Stimulated activated CD8-positive, alpha-beta memory T cell treated with anti-CD3 and anti-CD28 coated beads, Interleukin-12 subunit alpha, Interleukin-12 subunit beta, amount 100 ng/mL, for 1 hour (primary cell): Measurements from ENCODE around the gene USP12.

Source experiments
- DNase-seq: peaks from one replicate; pipeline ENCODE4 v3.0.0-alpha.2; 2020; ENCODE audit warnings: low read depth

Gene USP12

DNA sequence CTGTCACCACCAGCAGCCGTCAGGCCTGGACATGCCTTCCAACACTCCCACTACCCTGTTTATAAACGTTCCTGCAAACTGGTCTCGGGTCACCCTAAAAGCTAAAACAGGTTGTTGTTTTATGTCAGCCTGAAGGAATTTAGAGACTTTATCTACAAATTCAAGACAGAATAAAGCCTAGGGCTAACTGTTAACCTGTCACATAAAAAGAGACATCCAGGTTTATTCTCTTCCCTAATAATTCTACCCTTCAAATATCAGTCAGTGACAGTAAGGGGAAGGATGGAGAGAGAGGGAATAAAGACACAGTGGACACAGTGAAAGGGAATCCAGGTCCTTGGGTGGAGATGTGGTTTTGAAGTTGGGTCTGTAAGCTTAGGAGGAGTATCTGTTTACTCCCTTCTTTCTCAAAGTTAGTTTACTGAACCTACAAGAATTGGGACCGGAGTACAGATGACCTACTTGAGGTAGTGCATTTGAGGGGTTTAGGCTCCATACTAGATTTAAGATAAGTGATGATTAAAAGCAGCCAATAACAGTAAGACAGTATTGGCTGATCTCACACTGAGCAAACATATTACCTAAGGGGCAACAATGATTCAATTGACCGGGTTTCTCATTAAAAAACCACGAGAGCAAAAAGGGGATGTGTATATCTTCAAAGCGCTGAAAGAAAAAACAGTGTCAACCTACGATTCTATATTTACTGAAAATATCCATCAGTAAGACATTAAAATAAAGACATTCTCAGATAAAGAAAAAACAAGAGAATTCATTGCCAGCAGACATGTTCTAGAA is 142.7 kb downstream of the USP12 start:
- DNase-seq: no peak

DNA sequence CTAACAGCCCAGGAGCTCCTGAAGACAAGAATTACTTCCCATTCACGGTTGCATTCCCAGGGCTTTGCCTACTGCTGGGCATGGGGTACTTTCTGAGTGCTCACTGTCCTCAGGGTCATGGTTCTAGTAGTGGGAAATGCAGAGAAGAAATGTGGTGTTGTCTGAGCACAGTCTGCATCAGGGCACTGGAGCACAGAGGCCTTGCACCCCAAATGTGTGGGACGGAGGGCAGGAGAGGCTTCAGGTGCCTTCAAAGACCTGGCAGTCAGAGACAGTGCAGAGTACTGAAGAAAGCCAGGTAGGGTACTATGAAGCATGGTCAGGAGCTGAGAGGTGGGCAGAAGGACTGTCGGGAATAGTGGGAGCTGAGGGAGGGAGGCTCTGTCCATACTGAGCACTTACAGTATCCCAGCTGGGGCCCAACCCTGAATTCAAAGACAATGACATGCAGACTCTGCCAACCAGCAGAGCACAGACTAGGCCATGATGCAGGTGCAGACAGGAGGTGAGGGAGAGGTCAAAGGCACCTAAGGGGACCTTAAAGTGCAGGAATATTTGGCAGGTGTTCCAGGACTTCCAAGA is 144.4 kb downstream of the USP12 start:
- no peak for DNase-seq

DNA sequence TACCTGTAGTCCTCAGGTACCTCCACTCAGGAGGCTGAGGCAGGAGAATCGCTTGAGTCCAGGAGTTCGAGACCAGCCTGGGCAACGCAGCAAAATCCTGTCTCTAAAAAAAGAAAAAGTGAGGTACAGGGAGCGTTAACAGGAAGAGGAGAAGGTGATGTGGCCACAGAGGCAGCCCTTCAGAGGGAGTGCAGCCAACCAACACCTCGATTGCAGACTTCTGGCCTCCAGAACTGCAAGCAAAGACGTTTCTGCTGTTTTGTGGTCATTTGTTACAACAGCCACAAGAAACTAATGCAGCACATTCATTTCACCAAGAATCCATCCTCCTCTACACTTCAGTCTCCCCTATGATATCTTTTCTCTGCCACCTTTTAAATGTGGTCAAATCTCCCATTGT is 145.2 kb downstream of the USP12 start:
- DNase-seq: no peak

DNA sequence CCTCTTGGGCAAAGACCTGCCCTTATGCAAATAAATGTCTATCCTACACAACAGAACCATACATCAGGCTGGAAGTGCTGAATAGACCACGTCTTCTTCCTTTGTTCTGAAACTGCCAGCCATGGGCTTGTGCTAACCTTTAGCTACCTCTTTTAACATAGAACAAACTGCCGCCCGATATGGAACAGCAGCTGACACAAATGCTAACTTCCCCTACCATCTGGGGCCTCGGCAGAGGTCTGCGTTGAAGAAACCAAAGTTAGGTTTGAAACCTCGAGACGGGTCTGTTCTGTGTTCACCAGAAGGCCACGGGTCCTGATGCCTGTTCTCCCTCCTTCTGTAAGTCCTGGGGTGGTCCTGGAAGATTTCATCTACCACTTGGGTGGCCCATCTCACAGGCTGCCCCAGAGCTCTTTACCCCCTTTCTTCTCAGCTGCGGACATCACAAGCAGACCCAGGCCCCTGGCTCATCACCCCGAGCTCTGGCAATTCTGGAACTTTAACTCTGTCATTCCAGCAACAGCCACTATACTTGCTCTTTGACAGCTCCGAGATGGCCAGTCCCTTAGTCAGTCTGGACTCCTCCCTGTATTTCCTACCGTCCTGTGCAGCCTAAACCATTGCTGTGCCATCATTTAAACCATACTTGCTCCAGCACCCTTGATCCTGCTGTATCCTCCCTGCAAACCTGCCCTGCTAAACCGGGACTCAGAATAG is 146.7 kb downstream of the USP12 start:
- DNase-seq: no peak

DNA sequence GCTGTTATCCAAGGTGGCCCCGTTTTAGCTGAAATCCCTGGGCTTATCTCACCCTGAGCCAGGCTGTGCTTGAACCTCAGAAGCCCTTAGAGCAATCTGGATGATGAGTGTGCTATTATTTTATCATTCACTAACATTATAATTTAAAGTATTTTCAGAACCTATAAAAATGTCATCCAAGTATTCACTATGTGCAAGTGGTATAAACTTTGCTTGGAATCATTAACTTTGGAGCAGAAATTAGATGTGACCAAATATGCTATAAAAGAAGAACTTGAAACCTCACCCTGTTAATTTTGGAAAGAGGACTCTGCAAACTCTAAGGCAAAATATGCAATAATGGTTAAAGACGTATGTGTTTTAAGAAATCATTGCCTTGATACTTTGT is 147.5 kb downstream of the USP12 start:
- DNase-seq: no peak

DNA sequence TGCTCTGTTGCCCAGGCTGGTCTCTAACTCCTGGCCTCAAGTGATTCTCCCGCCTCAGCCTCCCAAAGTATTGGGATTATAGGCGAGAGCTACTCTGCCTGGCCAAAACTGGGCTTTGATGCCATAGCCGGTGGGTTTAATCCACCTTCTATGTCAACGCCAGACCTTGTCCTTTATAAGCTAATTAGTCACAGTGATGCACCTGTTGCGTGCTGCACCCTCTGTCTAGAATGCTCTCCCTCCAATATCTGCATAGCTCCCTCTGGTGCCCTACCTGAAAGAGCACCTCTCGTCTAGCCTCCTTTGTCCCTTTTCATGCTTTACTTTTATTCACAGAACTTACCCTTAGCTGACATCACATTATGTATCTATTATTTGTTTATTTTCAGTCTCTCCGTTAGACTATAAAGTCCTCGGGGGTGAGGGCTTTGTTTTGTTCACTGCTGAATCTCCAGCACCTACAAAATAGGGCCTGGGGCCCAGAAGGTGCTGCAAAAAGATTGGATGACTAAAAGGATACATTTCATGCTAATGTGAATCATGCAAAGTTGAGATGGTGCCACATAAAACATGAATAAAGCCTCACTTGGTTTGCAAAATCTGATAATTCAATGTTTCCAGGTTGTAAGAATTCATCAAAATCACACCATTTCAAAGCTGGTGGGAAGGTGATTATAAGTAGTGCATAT is 148.1 kb downstream of the USP12 start:
- DNase-seq: no peak

DNA sequence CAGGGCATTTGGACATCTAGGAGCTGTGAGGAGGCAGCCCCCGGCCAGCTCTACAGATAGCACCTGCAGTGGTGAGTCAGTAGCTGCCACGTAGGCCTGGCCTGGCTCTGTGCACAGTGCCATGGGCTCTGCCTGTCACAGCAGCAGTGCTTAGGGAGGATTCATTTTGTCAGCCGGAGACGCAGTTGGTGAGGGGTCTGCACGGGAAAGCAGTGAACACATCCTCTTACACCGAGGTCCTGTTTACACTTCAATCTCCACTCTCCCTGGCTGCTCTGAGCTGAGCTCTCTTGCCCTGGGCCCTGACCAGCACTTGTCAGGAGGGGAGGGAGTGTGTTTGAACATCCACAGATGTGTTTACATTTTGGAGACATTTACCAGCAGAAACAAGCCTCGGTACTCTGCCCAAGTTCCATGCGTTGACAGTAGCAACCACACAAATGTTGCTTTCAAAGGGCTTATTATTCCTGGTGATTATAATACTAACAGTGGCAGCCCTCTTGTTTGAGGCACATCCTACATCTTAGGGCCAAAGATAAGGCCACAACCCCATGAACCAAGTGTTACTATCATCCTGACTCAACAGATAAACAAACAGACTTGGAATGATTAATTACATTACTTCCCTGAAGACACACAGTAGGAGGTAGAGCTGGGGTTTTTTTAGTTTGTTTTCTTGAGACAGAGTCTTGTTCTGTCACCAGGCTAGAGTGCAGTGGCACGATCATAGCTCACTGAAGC is 148.9 kb downstream of the USP12 start:
- no peak for DNase-seq

DNA sequence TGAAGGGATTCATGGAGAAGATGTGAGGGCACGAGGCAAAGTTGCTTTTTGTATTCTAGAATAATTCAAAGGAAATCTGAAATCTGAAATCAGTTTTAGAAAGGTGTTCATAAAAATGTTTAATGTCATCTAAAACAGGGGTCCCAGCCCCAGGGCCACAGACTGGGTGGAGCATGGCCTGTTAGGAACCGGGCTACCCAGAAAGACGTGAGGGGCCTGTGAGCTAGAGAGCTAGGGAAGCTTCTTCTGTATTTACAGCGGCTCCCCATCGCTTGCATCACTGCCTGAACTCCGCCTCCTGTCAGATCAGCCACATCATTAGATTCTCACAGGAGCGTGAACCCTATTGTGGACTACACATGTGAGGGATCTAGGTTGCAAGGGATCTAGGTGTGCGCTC is 151.2 kb downstream of the USP12 start:
- DNase-seq: no peak

DNA sequence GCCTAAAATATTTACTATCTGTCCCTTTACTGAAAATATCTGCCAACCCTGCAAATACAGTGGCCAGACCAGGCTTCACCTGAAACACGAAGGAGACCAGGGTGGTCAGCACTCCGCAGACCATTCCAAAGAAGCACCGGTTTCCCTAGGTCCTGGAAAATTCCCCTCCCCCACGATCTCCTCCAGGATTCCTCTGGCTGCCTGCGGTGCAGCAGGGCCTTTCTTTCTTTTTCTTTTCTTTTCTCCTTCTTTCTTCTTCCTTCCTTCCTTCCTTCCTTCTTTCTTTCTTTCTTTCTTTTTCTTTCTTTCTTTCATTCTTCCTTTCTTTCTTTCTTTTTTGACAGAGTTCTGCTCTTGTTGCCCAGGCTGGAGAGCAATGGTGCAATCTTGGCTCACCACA is 152.7 kb downstream of the USP12 start:
- no peak for DNase-seq

DNA sequence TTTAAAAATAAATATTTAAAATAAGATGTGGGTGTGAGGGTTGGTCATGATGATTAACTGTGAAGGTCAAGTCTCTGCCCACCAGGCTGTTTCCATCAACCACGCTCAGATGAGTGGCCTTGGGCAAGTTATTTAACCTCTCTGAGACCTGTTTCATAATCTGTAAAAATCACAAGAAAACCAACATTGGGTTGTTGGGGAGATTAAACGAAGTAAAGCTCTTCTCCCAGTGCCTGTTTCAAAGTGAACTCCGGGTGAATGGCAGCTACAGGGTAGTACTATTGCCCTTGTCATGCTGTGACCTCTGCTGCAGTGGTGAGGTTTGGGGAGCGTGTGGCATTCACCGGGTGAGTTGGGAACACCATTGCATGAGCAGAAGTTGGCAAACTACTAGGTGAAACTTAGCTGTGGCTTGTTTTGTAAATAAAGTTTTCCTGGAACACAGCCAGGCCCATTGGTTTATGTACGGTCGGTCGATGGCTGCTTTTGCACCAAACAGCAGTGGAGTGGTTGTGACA is 153.2 kb downstream of the USP12 start:
- DNase-seq: no peak

DNA sequence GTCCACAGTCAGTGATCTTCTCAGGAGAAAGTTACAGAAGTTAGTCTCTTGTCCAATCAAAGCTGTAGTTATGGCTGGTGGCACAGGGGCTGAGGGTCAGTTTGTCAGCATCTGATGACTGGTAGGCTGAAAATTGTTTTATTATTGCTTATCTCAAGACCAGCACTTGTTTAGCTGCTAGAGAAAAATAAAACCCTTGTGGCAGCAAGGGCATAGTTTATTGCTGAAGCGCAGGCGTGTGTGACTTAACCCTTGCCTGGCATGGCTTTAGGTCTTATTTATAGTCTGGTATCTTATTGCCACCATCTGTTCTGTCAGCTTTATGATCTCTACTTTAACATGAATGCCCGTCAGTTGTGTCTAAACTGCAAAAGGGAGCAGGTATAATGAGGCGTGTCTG is 154.7 kb downstream of the USP12 start:
- no peak for DNase-seq
